G401.6 (cell line): ENCODE data around the gene ZNF786.
"Not testable (repeated sequence)": the region's sequence is repeated elsewhere in the genome, so short reads cannot be mapped to it uniquely, and the experiment has no call there.

Experiments used
- FAIRE-seq: peaks from 2 replicates; lab custom pipeline; 2012; peaks lifted over from hg19 to GRCh38; lab: Jason Lieb, UNC

ZNF786 gene

DNA sequence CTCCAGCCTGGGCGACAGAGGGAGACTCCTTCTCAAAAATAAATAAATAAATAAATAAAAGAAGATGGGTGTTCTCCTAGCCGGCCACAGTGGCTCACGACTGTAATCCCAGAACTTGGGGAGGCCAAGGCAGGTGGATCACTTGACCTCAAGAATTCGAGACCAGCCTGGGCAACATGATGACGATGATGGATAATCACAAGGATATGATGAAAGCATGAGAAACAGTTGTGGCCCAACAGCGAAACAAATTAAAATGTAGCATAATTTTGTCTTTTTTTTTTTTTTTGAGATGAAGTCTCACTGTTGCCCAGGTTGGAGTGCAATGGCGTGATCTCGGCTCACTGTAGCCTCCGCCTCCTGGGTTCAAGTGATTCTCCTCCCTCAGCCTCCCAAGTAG is 12.9 kb downstream of the ZNF786 start:
- no peak for FAIRE-seq

DNA sequence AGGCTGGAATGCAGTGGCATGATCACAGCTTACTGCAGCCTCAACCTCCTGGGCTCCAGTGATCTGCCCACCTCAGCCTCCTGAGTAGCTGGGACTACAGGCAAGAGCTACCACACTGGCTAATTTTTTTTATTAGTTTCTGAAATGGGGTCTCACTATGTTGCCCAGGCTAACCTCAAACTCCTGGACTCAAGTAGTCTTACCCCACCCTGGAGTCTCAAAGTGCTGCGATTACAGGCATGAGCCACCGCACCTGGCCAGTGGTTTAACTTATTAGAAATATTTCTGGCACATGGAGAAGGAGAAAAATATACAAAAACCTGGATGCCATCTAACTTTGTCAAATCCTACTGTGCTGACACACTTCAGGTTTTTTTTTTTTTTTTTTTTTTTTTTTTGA is 15.2 kb downstream of the ZNF786 start:
- no peak for FAIRE-seq

DNA sequence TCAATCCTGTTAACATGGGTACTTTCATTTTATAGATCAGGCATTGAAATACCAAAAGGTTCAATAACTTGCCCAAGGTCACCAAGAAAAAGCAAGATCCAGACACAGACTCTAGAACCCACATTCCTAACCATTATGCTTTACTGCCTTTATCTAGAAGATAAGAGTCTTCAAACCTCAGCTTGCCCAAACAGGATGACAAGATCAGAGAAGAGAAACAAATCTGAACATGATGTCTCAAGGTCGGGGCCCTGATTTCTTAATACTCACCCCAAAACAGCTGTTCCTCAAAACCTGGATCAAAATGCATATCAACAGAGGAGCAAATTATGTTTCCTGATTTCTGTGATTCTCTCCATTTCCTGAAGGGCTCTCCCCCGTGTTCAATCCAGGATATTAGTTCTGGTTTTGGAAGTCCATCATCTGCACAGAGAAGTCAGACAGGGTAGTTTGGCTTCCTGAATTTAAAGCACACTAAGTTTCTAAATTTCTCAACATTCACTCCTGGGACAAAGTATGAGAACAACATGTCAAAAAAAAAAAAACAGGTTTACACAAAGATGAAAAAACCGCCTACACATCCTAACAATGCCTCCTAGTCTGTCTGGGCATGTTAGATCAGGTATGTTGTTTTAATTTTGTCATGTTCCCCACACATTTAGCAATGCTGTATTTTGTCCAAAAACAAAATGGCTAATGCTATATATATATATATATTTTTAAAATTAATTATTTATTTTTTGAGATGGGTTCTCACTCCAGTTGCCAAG is 16.2 kb downstream of the ZNF786 start:
- FAIRE-seq, result no peak

DNA sequence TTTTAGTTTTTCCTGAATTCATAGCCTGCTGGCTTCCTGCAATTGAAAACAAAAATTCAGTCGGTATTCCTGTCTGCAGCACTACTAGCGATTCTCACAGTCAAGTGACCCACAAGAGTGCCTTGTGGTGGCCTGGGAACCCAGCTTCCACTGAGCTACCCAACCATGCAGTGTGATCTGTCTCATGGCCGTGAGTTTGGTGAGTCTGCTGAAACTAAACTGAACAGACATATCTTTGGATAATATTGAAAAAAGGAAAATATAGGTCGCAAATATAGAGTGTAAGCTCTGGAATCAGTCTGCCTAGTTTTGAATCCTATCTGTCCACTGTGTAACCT is 18.1 kb downstream of the ZNF786 start:
- no peak for FAIRE-seq

DNA sequence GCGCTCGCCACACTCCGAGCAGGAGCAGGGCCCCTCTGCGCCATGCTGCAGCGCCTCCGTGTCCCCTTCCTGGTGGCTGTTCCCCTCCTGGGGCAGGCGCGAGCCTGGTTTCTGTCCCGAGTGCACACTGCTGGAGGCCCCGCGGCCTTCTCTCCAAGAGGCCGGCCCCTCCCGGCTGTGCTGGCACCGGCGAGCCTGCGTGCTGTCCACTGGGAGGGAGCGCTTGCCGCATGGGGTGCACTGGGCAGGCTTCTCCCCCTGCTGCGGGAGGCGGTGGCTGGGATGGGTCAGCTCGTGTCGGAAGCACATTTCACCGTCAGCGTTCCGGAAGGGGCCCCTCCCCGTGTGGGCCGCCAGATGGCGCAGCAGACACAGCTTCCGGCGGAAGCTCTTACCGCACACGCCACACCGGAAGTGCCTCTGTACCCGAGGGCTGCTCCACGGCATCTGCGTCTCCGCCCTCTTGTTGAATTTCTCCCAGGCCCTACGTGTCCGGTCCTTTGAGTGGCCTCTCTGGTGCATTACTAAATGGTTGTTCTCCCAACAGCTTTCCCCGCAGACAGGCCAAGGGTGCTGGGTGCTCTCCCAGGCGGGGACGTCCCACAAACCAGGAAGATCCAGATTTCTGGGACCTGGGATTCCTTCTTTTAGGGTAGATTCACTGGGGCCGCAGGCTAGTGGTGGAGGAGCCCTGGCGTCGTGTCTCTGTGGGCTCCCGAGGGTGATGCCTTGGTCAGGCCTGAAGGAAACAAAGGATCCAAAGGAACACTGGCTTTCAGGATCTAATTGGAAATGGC is 18.7 kb downstream of the ZNF786 start:
- no peak for FAIRE-seq

DNA sequence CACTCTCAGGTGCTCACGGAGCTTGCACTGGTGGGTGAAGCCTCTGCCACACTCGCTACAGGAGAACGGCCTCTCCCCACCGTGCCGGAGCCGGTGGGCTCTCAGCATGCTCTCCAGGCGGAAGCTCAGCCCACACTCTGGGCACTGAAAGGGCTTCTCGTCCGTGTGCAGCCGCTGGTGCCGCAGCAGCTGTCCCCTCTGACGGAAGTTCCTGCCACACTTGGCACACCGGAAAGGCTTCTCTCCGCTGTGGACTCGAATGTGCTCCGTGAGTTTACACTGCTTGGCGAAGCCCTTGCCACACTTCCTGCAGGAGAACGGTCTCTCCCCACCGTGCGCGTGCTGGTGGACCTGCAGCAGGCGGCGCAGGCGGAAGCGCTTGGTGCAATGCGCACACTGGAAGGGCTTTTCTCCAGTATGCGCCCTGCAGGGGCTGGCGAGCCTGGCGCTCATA is 19.3 kb downstream of the ZNF786 start:
- FAIRE-seq, result no peak

DNA sequence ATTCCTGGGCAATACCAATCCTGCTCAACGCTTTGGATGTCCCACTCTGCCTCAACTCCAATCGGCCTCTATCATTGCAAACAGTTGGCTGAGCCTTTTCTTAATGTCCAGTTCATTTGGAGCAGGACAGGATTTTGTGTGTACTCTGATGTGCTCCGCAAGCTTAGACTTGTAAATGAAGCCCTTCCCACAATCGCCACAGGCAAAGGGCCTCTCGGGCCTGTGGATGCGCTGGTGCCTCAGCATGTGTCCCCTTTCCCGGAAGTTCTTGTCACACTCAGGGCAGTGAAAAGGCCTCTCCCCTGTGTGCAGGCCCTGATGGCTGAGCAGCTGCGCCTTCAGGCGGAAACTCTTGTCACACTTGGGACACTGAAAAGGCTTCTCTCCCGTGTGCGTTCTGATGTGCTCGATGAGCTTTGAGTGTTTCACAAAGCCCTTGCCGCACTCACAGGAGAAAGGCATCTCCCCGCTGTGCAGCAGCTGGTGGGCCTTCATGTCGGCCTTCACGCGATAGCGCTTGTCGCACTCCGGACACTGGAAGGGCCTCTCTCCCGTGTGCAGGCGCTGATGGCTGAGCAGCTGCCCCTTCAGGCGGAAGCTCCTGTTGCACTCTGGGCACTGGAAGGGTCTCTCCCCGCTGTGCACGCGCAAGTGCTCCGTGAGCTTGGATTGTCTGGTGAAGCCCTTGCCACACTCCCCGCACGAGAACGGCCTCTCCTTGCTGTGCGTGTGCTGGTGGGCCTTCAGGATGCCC is 20.0 kb downstream of the ZNF786 start:
- no peak for FAIRE-seq

DNA sequence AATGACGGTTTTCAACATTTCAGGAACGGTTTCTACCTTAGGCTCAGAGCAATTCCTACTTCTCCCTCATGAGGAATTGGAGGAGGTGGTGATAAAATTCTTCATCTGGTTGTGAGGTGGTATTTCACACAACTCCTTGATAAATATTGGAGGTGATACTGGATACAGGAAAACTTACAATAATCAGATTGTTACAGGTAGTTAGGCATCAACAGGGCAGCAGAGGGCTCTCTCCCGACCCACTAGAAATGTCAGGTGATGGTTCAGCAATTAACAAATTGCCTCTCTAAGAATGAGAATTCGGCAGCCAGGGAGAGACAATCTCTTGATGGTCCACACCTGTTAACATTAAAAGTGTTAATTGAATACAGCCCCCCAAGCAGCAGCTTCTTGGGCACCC is 22.6 kb downstream of the ZNF786 start:
- FAIRE-seq, result no peak

DNA sequence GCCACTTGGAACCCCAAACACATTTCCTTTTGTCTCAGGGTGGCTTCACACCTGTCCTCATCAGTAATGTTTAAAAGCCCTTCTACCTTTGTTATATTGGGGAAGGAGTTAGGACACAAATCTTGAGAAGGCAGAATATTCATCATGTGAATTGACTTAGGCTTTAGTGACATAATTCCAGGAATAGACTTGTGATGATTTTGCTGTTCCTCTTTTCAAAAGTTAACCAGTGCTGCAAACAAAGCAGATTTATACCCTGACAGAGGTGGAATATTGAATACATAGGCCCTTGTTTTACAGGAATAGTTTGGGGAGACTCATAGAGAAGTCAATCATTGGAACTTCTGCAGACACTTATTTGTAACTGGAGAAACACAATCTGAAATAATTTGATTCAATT is 27.0 kb downstream of the ZNF786 start:
- no peak for FAIRE-seq

DNA sequence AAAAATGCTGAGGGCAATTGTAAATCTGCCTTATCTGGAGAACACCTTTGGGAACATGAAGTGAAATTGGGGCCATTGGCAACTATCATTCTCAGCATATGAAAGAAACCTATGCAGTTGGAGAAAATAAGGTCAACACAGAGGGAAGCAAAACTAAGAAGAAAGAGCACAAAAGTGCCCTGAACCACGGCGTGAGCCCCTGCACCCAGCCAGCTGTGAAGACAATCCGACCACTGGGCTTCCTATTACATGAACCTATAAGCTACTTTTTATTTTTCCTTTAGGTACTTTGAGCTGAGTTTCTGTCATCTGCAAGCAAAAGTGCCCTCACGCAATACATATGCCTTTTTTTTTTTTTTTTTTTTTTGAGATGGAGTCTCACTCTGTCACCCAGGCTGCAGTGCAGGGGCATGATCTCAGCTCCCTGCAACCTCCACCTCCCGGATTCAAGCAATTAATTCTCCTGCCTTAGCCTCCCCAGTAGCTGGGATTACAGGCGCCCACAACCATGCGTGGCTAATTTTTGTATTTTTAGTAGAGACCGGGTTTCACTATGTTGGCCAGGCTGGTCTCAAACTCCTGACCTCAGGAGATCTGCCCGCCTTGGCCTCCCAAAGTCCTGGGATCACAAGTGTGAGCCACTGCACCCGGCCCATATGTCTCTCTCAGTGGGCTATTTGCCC is 28.2 kb downstream of the ZNF786 start:
- not testable (repeated sequence) for FAIRE-seq

DNA sequence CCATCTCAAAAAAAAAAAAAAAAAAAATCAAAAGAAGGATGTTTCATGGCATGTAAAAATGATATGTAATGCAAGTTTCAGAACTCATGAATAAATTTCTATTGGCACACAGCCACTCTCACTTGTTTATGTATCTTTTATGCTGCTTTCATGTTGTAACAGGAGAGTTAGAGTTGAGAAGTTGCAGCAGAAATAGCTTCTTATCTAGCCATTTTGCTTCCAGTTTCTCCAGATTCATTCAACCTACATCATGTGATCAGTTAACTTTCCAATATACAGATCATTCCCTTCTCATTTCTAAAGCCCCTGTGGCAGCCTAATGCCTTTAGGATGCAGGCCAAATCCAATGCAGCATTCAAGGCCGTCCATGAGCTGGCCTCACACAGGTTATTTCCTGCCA is 30.4 kb downstream of the ZNF786 start:
- no peak for FAIRE-seq

DNA sequence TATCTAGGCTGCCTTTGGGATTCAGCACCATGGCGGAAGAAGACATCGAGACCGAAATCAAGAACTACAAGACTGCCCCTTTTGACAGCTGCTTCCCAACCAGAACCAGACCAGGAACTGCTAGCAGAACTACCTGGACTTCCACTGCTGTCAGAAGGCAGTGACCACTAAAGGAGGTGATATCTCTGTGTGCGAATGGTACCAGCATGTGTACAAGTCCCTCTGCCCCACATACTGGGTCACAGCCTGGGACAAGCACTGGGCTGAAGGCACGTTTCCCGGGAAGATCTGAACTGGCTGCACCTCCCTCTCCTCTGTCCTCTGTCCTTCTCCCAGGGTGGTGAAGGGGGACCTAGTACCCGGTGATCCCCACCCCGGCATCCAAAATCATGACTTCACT is 36.6 kb downstream of the ZNF786 start:
- no peak for FAIRE-seq

DNA sequence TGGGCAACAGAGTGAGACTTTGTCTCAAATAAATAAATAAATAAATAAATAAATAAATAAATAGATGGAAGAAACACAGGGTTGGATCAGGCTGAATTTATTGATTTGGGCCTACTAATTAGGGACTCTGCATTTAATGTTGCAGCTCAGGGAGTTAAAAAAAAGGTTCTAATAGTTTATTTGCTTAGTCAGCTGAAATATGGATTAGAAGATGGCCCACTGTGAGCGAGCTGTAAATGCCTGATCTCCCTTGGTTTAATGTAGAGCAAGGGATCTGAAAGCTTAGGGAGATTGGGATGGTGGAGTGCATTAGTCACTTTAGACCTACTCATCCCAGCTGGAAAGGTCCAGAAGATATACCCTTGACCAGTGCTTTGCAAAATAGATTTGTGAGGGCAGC is 37.1 kb downstream of the ZNF786 start:
- FAIRE-seq, result no peak

DNA sequence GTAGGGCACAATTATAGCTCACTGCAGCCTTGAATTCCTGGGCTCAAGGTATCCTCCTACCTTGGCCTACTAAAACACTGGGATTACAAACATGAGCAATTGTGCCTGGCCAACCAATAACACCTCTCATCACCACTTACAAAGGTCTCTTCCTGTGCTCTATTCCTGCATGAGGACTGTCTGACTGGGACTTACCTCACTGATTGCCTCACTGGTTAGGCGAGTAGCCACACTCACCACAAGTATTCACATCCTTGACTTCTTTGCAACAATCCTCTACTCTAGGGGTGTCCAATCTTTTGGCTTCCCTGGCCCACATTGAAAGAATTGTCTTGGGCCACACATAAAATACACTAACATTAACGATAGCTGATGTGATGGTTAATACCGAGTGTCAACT is 39.6 kb downstream of the ZNF786 start:
- no peak for FAIRE-seq

DNA sequence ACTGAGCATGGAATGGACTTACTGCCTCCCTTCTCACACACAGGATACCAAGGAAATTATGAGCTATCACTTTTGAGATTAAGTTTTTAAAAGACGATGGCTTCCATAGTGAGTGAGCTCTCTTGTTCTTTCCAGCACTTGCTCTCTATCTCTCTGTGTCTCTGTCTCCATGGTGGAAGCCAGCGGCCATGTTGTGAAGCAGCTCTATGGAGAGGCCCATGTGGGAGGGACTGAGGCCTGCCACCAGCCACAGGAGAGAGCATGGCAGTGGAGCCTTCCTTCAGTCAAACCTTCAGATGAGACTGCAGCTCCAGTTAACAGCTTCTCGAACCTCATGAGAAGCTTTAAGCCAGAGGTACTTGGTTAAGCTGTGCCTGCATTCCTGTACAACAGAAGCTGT is 41.7 kb downstream of the ZNF786 start:
- no peak for FAIRE-seq

DNA sequence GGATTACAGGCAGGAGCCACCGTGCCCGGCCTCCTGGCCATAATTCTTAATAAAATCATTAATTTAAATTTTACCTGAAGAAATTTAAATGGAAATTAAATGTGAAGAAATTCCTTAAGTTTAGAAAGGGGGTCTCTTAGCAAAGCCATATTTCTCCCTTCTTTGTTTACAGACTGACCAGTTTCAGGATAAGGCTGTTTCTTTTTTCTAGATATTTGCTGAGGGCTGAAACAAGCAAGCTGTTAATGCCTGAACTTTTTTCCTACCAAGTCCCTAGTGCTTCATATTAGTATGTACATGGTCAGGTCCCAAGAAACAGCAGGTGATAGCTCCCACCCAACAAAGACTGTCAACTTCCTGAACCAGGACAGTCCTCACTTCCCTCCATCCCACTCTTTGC is 44.1 kb downstream of the ZNF786 start:
- no peak for FAIRE-seq

DNA sequence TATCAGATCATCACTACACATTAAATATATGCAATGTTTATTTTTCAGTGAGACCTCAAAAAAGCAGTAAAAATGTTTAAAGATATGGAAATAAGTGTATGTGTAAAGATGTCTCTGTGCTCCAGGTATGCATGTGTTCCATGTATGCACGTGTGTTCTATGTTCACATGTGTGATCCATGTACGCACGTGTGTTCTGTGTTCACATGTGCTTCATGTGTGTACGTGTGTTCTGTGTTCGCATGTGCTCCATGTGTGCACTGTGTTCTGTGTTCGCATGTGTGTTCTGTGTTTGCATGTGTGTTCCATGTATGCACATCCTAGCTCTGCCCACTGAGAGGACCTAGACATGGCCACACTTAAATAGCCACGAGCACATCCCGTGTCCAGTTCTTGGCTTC is 46.6 kb downstream of the ZNF786 start:
- no peak for FAIRE-seq

DNA sequence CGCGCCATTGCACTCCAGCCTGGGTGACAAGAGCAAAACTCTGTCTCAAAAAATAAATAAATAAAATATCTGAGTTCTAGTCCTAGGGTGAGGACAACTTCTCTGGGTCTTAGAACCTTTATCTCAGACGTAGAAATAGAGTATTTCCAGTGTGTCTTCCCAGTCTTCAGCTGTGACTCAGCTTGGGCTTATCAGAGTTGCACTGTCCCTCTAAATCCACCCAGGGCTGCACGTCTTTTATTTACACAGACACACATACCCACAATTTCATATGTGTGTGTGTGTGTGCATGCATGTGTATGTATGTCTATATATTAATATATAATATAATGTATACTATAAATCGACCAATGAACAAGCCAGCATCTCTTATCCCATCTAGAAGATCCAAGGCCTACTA is 49.2 kb downstream of the ZNF786 start:
- no peak for FAIRE-seq

DNA sequence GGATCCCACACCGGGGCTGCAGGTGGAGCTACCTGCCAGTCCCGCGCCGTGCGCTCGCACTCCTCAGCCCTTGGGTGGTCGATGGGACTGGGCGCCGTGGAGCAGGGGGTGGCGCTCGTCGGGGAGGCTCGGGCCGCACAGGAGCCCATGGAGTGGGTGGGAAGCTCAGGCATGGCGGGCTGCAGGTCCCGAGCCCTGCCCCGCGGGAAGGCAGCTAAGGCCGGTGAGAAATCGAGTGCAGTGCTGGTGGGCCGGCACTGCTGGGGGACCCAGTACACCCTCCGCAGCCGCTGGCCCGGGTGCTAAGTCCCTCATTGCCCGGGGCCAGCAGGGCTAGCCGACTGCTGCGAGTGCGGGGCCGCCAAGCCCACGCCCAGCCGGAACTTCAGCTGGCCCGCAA is 51.9 kb downstream of the ZNF786 start:
- FAIRE-seq, result not testable (repeated sequence)

DNA sequence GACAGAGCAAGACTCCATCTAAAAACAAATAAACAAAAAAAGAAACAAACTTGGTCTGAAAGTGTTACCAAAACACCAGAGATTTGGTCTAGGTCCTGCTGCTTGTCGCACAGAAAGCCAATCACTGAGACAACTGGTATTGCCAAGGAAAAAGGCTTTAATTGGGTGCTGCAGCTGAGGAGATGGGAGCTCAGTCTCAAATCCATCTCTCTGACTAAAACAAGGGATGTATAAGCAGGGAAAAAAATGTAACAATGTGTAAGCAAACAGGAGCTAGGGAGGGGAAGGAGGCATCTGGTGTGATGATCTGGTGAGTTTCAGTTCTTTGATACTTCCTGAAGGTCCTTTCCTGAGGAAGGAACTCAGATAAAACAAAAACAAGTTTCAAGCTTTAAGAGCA is 53.8 kb downstream of the ZNF786 start:
- FAIRE-seq, result no peak

DNA sequence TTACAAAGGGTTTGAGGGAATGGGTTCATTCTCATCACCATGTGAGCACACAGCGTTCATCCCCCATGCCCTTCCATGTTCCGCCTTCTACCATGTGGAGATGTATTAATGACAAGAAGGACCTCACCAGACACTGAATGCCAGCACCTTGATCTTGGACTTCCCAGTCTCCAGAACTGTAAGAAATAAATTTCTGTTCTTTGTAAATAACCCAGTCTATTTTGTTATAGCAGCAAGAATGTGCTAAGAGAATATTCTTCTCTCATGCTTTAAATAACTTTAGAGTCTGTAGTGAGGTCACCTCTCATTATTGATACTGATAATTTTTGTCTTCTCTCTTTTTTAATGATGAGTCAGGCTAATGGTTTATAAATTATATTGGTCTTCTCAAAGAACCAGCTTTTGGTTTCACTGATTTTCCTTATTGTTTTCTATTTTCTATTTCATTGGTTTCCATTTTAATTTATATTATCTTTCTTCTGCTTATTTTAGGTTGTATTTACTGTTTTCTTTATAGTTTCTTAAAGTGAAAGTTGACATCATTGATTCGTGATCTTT is 59.1 kb downstream of the ZNF786 start:
- no peak for FAIRE-seq

DNA sequence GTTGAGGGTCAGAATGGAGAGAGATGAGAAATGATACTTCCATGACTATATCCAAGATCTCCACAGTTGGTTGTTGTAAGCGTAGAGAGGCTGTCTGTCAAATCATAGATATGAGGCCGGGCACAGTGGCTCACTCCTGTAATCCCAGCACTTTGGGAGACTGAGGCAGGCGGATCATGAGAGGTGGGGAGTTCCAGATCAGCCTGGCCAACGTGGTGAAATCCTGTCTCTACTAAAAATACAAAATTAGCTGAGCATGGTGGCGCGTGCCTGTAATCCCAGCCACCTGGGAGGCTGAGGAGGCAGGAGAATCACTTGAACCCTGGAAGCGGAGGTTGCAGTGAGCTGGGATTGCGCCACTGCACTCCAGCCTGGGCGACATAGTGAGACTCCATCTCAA is 60.1 kb downstream of the ZNF786 start:
- not testable (repeated sequence) for FAIRE-seq
